Measurements from ENCODE around the gene DEPDC5.

The DEPDC5 gene

DNA sequence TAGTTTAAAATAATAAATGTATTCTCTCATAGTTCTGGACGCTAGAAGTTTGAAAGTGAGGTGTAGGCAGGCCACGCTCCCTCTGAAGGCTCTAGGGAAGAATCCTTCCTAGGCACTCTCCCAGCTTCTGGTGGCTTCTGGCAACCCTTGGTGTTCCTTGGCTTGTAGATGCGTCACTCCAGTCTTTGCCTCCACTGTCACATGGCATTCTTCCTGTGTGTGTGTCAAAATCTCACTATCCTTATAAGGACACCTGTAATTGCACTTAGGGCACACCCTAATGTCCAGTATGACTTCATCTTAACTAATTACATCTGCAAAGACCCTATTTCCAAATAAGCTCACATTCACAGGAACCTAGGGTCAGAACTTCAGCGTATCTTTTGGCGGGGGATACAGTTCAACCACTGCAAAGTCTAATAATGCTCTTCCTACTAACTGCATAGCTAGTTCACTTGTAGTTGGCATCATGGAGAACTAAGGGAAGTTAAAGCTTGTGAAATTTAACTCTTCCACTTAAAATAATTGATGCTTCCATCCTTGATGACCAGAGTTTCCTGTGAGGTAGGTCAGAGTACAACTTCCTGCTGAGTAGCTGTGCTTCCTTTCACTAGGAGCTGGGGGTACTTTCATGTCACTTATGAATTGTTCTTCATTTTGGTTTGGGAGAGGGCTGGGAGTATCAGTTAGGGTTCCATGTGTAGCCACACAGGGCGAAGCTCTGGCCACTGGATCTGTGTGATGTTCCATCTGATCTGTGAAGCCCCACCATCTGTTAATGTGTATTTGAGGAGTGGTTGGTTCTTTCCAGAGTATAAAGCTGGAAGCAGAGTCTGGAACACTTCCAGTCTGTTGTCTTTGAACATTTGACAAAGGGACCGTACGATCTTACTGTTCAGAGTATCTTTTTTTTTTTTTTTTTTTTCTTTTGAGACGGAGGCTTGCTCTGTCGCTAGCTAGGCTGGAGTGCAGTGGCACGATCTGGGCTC is 201.0 kb downstream of the DEPDC5 start:
- DNase-seq, result no peak

DNA sequence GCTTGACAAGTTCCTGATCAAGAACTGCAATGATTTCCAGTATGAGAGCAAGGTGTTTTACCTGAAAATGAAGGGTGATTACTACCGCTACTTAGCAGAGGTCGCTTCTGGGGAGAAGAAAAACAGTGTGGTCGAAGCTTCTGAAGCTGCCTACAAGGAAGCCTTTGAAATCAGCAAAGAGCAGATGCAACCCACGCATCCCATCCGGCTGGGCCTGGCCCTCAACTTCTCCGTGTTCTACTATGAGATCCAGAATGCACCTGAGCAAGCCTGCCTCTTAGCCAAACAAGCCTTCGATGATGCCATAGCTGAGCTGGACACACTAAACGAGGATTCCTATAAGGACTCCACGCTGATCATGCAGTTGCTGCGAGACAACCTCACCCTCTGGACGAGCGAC is 202.5 kb downstream of the DEPDC5 start:
- no peak for DNase-seq
